Astrocyte (in vitro differentiated cells and primary cell): ENCODE data around the gene SLC44A1.

Source experiments
- EZH2 ChIP-seq: IDR thresholded peaks from 2 replicates; pipeline ENCODE4 v1.6.1; 2012; ENCODE audit warnings: mild to moderate bottlenecking, low read length, inconsistent platforms; ENCODE audit not compliant: insufficient read depth
- TF ChIP-seq, protein P1 (sequence below): IDR thresholded peaks from 2 replicates; pipeline ENCODE4 v1.5.1; 2011; ENCODE audit warnings: low read depth, mild to moderate bottlenecking, inconsistent platforms, low read length, moderate library complexity; ENCODE audit not compliant: insufficient read depth

DNA sequence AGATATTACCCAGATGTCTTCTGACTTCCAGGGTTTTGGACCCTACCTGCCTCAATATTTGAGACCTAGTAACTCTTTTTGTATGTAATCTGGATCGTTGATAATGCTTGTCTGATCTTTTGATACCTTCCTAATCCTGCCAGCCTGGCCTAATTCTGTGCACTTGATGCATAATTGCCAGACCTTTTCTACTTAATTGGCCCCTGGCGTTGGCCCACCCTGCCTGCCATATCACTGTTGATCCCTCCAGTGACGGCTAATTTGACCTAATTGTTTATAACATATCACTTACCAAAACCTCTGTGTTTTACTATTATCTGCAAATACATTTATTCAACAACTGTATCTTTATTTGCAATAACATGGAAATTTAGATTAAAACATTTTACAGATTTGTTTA lies 49.0 kb downstream of the SLC44A1 start:
- TF ChIP-seq, protein P1, sequence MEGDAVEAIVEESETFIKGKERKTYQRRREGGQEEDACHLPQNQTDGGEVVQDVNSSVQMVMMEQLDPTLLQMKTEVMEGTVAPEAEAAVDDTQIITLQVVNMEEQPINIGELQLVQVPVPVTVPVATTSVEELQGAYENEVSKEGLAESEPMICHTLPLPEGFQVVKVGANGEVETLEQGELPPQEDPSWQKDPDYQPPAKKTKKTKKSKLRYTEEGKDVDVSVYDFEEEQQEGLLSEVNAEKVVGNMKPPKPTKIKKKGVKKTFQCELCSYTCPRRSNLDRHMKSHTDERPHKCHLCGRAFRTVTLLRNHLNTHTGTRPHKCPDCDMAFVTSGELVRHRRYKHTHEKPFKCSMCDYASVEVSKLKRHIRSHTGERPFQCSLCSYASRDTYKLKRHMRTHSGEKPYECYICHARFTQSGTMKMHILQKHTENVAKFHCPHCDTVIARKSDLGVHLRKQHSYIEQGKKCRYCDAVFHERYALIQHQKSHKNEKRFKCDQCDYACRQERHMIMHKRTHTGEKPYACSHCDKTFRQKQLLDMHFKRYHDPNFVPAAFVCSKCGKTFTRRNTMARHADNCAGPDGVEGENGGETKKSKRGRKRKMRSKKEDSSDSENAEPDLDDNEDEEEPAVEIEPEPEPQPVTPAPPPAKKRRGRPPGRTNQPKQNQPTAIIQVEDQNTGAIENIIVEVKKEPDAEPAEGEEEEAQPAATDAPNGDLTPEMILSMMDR: no peak
- no peak for TF ChIP-seq EZH2
